Anterior cingulate cortex (tissue), 58 donors: ENCODE data around the gene DIAPH2.
"Not testable (repeated sequence)": the region's sequence is repeated elsewhere in the genome, so short reads cannot be mapped to it uniquely, and the experiment has no call there.

Experiments
- DNase-seq, 58 donors: peaks; one replicate each; lab custom pipeline; 2025; lab: John Stamatoyannopoulos, UW

DIAPH2 gene

DNA sequence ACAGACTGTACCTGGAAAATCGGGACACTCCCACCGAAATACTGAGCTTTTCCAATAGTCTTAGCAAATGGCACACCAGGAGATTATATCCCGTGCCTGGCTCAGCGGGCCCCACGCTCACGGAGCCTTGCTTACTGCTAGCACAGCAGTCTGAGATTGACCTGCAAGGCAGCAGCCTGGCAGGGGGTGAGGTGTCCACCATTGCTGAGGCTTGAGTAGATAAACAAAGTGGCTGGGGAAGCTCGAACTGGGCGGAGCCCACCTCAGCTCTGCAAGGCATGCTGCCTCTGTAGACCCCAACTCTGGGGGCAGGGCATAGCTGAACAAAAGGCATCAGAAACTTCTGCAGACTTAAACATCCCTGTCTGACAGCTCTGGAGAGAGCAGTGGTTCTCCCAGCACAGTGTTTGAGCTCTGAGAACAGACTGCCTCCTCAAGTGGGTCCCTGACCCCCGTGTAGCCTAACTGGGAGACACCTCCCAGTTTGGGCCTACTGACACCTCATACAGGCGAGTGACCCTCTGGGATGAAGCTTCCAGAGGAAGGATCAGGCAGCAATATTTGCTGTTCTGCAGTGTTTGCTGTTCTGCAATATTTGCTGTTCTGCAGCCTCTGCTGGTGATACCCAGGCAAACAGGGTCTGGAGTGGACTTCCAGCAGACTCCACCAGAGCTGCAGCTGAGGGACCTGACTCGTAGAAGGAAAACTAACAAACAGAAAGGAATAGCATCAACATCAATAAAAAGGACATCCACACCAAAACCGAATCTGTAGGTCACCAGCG is 725.2 kb downstream of the DIAPH2 start:
- not testable (repeated sequence) for DNase-seq

DNA sequence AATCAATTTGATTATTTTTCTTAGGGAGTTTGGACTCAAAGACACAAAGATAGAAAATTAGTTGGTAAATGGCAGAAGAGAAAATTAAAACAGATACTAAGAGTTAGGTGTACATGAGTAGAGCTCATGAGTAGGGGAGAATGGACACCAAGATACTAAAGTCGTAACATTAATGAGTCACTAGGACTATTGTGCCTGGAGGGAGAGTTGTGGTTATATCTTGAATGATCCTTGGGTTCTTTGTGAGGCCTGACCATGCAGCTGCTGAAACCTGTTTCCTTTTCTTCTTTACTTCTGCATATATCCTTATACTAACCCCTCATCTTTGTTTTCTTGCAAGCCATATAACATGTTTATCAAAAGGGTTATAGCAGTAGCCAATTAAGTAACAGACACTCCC is 731.8 kb downstream of the DIAPH2 start:
- DNase-seq, result no peak

- no peak for DNase-seq
Observed at GRCh38 chrX:97429101-97429500, 744.5 kb downstream of the DIAPH2 start.

GRCh38 chrX:97431281-97431680 is 746.6 kb downstream of the DIAPH2 start:
- no peak for DNase-seq

- DNase-seq, result no peak
Observed at GRCh38 chrX:97446298-97446882, 761.7 kb downstream of the DIAPH2 start.

GRCh38 chrX:97447306-97447705 is 762.7 kb downstream of the DIAPH2 start:
- no peak for DNase-seq

GRCh38 chrX:97452283-97452682 is 767.6 kb downstream of the DIAPH2 start:
- no peak for DNase-seq

GRCh38 chrX:97461763-97462162 is 777.1 kb downstream of the DIAPH2 start:
- no peak for DNase-seq

- no peak for DNase-seq
Observed at GRCh38 chrX:97471071-97471470, 786.4 kb downstream of the DIAPH2 start.

GRCh38 chrX:97474933-97475332 is 790.3 kb downstream of the DIAPH2 start:
- DNase-seq, result no peak

GRCh38 chrX:97479106-97479890 is 794.7 kb downstream of the DIAPH2 start:
- no peak for DNase-seq

GRCh38 chrX:97481228-97481627 is 796.6 kb downstream of the DIAPH2 start:
- no peak for DNase-seq

GRCh38 chrX:97482666-97483300 is 798.1 kb downstream of the DIAPH2 start:
- DNase-seq, result no peak

- DNase-seq, result no peak
Observed at GRCh38 chrX:97490656-97491055, 806.0 kb downstream of the DIAPH2 start.

DNA sequence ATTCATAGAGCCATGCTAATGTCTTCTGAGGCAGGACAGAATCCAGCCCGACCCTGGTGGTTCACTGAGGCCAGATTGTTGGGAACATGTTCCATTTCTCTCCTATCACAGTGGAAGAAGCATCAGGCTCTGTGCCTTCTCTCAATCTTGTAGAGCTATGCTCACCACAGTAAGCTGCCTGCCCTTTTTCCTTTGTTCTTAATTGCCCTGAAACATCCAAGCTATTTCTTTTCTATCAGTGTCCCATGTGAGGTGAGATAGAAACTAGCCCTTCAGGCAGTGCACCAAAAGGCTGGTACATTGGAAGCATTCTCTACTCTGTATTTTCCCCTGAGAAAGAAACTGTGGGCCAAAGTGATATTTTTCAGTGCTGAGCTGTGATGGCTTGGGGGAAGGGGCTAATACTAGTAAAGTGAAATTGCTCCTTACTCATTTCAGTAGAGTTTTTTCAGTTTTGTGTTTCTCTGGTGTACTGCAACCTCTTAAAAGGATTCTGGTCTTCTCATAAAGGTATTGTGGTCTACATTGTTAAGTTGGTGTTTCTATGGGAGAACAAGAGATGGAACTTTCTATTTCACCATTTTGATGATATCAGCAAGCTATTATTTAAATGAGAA is 810.2 kb downstream of the DIAPH2 start:
- no peak for DNase-seq

DNA sequence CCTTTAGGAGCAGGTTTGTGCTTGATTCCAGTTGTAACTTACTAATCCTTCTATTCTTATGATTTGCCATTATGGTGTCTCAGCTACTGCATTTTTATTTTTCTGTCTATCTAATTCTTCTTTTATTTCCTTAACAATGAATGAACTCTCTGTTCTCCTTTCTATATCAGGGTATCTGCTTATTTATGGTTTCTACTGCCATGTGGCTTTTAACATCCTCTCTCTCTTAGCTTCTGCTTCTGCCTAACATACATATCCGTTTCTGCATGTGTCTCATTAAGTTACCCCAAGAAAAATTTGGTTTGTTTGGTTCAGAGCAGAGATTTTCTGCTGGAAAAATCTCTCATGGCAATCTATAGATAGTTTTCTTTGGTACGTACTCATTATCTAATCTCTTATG is 813.5 kb downstream of the DIAPH2 start:
- no peak for DNase-seq

DNA sequence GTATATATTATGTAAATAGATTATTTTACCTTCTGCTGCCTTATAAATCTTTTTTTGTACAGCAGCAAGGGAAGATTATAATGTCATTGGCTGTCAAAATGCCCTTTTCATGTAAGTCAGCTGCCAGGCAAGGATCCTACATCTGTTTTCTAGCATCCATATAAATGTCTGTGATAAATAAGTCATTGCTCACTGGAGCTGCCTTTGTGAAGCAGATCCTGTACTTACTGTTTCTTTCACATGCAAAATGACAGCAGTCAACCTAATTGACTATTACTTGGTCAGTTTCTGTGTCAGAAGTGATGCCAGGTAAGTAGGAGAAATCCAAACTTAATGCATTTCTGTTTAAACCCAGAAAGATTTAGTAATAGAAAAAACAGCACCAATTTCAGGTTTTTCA is 819.8 kb downstream of the DIAPH2 start:
- no peak for DNase-seq

- DNase-seq, result no peak
Observed at GRCh38 chrX:97517763-97518162, 833.1 kb downstream of the DIAPH2 start.

DNA sequence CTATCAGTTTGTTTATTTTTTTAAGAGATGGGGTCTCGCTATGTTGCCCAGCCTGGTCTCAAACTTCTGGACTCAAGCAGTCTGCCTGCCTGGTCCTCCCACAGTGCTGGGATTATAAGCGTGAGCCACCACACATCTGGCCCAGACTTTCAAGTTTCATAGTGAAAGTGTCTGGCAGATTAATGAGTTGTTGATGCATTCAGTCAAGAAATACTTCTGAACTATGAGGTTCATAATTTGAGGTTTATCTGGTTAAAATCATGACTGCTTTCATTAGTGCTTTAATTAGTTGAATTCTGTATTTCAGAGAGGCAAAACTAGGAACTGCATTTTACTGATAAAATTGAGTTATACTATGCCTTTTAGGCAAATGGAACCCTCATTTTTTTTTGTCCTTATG is 837.7 kb downstream of the DIAPH2 start:
- DNase-seq, result no peak

DNA sequence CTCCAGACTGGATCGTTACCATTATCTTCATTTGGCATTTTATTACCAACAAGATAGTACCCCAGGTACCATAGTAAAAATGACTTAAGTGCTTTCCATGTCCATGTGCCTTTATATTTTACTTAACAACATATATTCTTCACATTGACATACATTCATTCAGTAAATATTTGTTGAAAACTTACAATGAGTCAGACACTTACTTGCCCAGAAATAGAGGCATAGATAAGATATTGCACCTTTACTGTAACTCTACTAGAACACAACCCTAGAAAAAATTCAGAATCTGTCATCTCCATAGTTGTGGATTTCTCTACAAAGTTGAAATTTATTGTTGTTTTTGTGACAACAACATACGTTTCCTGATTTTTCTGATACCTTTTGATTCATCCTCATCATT is 839.7 kb downstream of the DIAPH2 start:
- no peak for DNase-seq

DNA sequence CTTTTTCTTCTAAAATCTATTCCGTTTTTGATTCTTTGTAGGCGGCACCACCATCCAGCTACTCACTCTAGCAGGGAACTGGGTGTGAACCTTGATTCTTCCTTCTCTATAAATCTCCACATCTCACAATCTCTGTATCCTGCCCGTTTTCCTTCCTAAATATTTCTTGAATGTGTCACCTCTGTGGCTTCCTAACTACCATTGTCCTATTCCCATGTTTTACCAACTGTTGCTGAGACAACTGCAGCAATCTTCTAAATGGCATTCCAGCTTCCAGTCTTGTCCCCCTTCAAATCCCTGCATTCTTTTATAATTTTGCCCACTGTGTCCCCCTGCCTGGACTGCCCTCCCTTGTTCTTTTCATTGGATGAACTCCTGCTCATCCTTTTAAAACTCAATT is 840.4 kb downstream of the DIAPH2 start:
- no peak for DNase-seq
